Measurements from ENCODE around the gene TIRAP. TPM values are rescaled to one million over a fixed set of nuclear protein-coding genes. Genes with fewer than 3 reads are reported as not detected.

Gene TIRAP
- total RNA-seq, 2 donors from 2014 or later = 9.2 to 11.4 TPM

DNA sequence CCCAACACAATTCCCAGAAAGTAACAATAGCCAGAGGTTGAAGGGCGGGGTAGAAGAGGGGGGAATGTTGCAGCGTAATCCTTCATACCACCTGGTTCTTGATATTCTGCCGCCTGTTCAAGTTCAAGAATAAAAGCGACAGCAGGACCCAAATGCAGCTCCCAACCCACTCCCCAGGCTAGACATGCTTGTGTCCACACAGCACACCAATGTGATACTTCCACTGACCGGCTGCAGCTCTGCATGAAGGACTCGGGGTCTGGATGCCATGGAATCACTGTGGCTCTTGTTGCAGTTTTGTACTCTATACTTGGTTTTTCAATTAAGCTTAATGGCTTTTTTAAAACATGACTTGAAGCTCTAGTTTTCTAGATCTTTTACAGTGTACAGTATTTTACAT is 20.7 kb upstream of the TIRAP start:
- Mint-ChIP-seq H3K4me3 (no peak overlapping the region), H3K27ac (no peak overlapping the region), H3K9me3 (no peaks in the 10 kb centered on the region), H3K27me3 (ENCODE audit: insufficient read depth) (no peaks in the 10 kb centered on the region), H3K4me1 (no peaks in the 10 kb centered on the region), H3K36me3 (ENCODE audit: low read depth) (peaks cover 83% of the 10 kb centered on the region)
- Histone ChIP-seq H3K4me3 (ENCODE audit: low read length) (no peak overlapping the region), H3K9ac (ENCODE audit: extremely low read depth, low read length, poor library complexity, severe bottlenecking) (no peak overlapping the region), H3K36me3 (ENCODE audit: control insufficient read depth, insufficient read depth, low read length) (peaks cover 79% of the 10 kb centered on the region), H3K9me3 (ENCODE audit: control insufficient read depth, low read length) (no peaks in the 10 kb centered on the region), H3K27me3 (ENCODE audit: control insufficient read depth, insufficient read depth, low read length, poor library complexity, severe bottlenecking) (no peaks in the 10 kb centered on the region), H3K4me1 (ENCODE audit: control insufficient read depth, insufficient read depth, low read length) (no peaks in the 10 kb centered on the region), H3K27ac (ENCODE audit: low read depth, low read length) (no peak overlapping the region)
- TF ChIP-seq, protein P1, sequence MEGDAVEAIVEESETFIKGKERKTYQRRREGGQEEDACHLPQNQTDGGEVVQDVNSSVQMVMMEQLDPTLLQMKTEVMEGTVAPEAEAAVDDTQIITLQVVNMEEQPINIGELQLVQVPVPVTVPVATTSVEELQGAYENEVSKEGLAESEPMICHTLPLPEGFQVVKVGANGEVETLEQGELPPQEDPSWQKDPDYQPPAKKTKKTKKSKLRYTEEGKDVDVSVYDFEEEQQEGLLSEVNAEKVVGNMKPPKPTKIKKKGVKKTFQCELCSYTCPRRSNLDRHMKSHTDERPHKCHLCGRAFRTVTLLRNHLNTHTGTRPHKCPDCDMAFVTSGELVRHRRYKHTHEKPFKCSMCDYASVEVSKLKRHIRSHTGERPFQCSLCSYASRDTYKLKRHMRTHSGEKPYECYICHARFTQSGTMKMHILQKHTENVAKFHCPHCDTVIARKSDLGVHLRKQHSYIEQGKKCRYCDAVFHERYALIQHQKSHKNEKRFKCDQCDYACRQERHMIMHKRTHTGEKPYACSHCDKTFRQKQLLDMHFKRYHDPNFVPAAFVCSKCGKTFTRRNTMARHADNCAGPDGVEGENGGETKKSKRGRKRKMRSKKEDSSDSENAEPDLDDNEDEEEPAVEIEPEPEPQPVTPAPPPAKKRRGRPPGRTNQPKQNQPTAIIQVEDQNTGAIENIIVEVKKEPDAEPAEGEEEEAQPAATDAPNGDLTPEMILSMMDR (conservative IDR thresholded peaks at IDR 0.05) = no peak
- 94 to 100% methylated on average over 2 to 6 of the region's 6 CpGs for WGBS, 2 experiments (ENCODE audit: insufficient coverage in 1 of 2, insufficient read length in 1 of 2)
- no peak for DNase-seq

DNA sequence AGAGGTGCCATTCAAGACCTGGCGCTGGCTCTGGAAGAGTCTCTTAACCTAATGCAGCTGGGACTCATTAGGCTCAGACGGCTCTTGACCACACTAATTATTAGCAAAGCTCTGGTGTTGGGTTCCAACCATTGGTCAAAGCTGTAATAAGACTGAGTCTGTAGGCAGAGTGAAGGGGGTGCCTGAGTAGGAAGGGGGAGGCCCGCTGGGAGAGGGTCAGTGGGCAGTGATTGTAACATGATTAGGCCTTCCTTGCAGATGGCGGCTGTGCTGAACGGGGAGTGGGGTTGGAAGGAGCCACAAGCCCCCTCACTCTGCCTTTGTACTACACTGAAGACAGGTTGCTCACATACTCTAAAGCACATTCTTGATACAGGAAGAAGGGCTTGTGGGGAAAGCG is 19.4 kb upstream of the TIRAP start:
- no peak for DNase-seq

DNA sequence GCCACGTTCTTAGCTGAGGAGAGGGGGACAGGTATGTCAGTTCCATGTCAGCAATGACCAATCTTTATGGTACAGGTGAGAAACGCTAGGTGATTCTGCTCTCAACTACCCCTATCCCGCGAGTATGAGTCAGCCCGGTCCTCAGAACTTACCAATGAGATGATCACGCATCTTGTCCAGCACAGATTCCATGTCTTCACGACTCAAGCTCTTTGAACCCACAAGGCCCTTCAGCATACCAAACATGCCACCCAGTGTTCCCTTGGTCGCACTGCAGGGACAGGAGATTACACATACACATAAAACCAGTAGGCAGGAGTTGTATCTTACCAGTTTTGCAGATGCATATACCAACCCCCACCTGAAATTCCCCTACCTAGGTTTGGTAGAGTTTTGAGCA is 17.1 kb upstream of the TIRAP start:
- no peak for DNase-seq
- H3K36me3 Mint-ChIP-seq (ENCODE audit: low read depth) = peaks cover 64% of the 10 kb centered on the region

More for the DNA sequence above, 19.4 kb upstream of the TIRAP start:
- H3K27ac ChIP-seq (ENCODE audit: low read depth, low read length) = no peak overlapping the region
- Mint-ChIP-seq H3K9me3 (no peaks in the 10 kb centered on the region), H3K4me1 (peaks cover 6% of the 10 kb centered on the region), H3K27me3 (ENCODE audit: insufficient read depth) (no peaks in the 10 kb centered on the region), H3K4me3 (no peak overlapping the region), H3K36me3 (ENCODE audit: low read depth) (peaks cover 78% of the 10 kb centered on the region), H3K27ac (peak overlapping the region; percentile 23)
- H3K9ac ChIP-seq (ENCODE audit: extremely low read depth, low read length, poor library complexity, severe bottlenecking) = no peak overlapping the region
- no peaks in the 10 kb centered on the region for H3K4me1 ChIP-seq (ENCODE audit: control insufficient read depth, insufficient read depth, low read length)
- 98 to 100% methylated on average over 3 to 6 of the region's 6 CpGs for WGBS, 2 experiments (ENCODE audit: insufficient coverage in 1 of 2, insufficient read length in 1 of 2)
- peaks cover 68% of the 10 kb centered on the region for H3K36me3 ChIP-seq (ENCODE audit: control insufficient read depth, insufficient read depth, low read length)
- H3K27me3 ChIP-seq (ENCODE audit: control insufficient read depth, insufficient read depth, low read length, poor library complexity, severe bottlenecking) = no peaks in the 10 kb centered on the region
- no peaks in the 10 kb centered on the region for H3K9me3 ChIP-seq (ENCODE audit: control insufficient read depth, low read length)
- TF ChIP-seq, protein P1 (conservative IDR thresholded peaks at IDR 0.05) = no peak
- no peak overlapping the region for H3K4me3 ChIP-seq (ENCODE audit: low read length)

More for the DNA sequence above, 17.1 kb upstream of the TIRAP start:
- H3K27ac Mint-ChIP-seq = peak overlapping the region; percentile 28
- 94 to 98% methylated on average over 8 of the region's 8 CpGs for WGBS, 2 experiments (ENCODE audit: insufficient coverage in 1 of 2, insufficient read length in 1 of 2)
- H3K9me3 Mint-ChIP-seq = no peaks in the 10 kb centered on the region
- TF ChIP-seq, protein P1 (conservative IDR thresholded peaks at IDR 0.05) = no peak
- H3K9ac ChIP-seq (ENCODE audit: extremely low read depth, low read length, poor library complexity, severe bottlenecking) = no peak overlapping the region
- H3K4me1 ChIP-seq (ENCODE audit: control insufficient read depth, insufficient read depth, low read length) = no peaks in the 10 kb centered on the region
- no peaks in the 10 kb centered on the region for H3K9me3 ChIP-seq (ENCODE audit: control insufficient read depth, low read length)
- no peaks in the 10 kb centered on the region for H3K27me3 ChIP-seq (ENCODE audit: control insufficient read depth, insufficient read depth, low read length, poor library complexity, severe bottlenecking)
- H3K27me3 Mint-ChIP-seq (ENCODE audit: insufficient read depth) = peaks cover 3% of the 10 kb centered on the region
- no peak overlapping the region for H3K27ac ChIP-seq (ENCODE audit: low read depth, low read length)
- no peak overlapping the region for H3K4me3 Mint-ChIP-seq
- H3K4me1 Mint-ChIP-seq = peaks cover 12% of the 10 kb centered on the region
- H3K4me3 ChIP-seq (ENCODE audit: low read length) = no peak overlapping the region
- peaks cover 58% of the 10 kb centered on the region for H3K36me3 ChIP-seq (ENCODE audit: control insufficient read depth, insufficient read depth, low read length)

Data from endodermal cell (in vitro differentiated cells).